ENCODE data around the gene SLC9A8.
"Not testable (repeated sequence)": the region's sequence is repeated elsewhere in the genome, so short reads cannot be mapped to it uniquely, and the experiment has no call there.

SLC9A8 gene

GRCh38 chr20:49833483-49833882 lies 20.9 kb downstream of the SLC9A8 start:
- DNase-seq: peak in 1 of 42 donors; percentile 30
- intact Hi-C loops (cut with DNase I): no loop called here

GRCh38 chr20:49835031-49835430 lies 22.4 kb downstream of the SLC9A8 start:
- intact Hi-C loops (cut with DNase I): no loop called here
- DNase-seq: no peak

GRCh38 chr20:49838546-49838945 lies 25.9 kb downstream of the SLC9A8 start:
- intact Hi-C loops (cut with DNase I): no loop called here
- DNase-seq: no peak

DNA sequence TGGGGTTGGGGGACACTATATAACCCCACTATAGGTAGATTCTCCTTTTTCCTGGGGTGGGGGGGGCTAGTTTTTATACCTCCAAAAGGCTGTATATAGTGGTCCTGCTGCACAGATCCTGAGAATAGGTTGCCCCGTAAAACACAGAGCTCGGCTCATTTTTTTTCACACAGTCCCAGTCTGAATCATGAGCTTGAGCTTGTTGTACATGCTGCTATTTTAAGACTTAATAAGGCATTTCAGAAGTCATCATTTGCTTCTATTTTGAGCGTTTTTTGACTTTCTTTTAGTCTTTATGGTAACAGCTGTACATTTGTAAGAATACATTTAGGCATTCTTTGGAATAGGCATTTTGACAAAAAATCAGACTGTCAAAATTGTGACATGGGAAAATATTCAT lies 30.5 kb downstream of the SLC9A8 start:
- DNase-seq: peak in 5 of 42 donors; percentile 34 to 58 (median 48)
- intact Hi-C loops (cut with DNase I): no loop called here

DNA sequence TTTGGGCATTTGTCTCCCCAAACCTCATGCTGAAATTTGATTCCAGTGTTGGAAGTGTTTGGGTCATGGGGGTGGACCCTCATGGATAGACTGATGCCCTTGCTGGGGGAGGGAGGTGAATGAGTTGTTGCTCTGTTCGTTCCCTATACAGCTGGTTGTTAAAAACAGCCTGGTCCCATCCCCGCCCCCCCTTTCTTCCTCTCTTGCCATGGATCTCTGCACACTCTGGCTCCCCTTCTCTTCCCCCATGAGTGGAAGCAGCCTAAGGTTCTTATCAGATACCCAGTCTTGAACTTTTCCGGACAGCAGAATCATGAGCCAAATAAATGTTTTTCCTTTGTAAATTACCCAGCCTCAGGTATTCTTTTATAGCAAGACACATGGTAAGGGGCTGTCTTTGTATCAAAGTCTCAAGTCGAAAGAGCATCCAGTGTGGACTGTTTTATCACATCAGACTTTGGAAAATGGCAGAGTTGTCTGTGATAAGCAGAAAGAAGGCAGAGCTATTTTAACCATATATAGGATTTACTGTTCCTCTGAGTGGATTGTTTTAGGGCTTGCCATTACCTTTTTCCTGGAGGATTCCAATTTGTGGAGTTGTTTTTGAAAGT lies 31.2 kb downstream of the SLC9A8 start:
- intact Hi-C loops (cut with DNase I): no loop called here
- no peak for DNase-seq

GRCh38 chr20:49845060-49845459 lies 32.4 kb downstream of the SLC9A8 start:
- DNase-seq: no peak
- intact Hi-C loops (cut with DNase I): loop anchor here (5.0 kb wide), 1 partner anchor 233 kb away; no protein-coding TSS in a partner anchor

- DNase-seq: peak in 34 of 42 donors; percentile 17 to 88 (median 64)
- intact Hi-C loops (cut with DNase I): loop anchor here (5.0 kb wide), 1 partner anchor 234 kb away; no protein-coding TSS in a partner anchor
Observed at GRCh38 chr20:49846206-49846807, 33.7 kb downstream of the SLC9A8 start.

GRCh38 chr20:49850463-49851230 lies 38.0 kb downstream of the SLC9A8 start:
- peak in 5 of 42 donors; percentile 24 to 47 (median 32) for DNase-seq
- intact Hi-C loops (cut with DNase I): loop anchor here (5.0 kb wide), 1 partner anchor 37 kb away; no protein-coding TSS in a partner anchor

DNA sequence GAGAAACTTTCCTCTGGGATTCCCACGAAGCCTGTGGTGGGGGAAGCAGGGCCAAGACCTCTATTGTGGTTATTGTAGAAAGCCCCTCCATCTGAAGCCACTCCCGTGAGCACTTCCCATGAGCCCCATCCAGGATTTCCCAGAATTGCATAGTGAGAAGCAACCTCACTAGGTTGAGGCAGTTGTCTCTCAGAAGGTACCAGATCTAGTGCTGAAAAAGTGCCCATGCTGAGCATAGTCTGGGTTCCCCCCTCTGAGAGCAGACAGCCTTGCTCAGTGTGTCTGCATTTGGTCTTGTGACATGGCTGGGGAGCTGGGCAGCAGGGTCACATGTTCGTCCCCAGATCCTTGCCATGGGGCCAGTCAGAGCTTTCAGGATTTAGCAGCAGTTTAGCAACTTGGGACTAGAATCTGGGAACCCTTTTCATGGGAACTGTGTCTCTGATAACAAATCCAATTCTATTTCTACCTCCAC lies 38.6 kb downstream of the SLC9A8 start:
- DNase-seq: peak; percentile 30 to 92 (median 74)
- intact Hi-C loops (cut with DNase I): loop anchor here (5.0 kb wide), 1 partner anchor 36 kb away; no protein-coding TSS in a partner anchor

DNA sequence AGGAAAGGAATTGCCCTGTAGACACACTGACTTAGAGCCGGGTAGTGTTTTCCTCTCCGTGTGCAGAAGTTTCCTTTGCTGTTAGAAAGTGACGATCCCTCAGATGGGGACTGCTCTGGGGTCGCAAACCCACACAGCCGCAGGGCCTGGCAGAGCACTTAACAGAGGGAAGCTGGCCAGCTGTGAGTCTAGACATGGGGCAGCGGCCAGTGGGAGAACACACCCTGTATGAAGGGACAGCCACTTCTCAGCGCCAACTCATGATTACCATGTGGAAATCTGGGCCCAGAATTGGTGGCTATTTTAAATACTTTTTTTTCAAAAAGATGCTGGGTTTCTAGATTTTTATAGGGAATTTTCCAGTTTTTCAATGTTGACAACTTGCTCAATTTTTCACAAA lies 39.4 kb downstream of the SLC9A8 start:
- intact Hi-C loops (cut with DNase I): loop anchor here (5.0 kb wide), 1 partner anchor 35 kb away; no protein-coding TSS in a partner anchor
- DNase-seq: peak in 36 of 42 donors; percentile 14 to 83 (median 56)

DNA sequence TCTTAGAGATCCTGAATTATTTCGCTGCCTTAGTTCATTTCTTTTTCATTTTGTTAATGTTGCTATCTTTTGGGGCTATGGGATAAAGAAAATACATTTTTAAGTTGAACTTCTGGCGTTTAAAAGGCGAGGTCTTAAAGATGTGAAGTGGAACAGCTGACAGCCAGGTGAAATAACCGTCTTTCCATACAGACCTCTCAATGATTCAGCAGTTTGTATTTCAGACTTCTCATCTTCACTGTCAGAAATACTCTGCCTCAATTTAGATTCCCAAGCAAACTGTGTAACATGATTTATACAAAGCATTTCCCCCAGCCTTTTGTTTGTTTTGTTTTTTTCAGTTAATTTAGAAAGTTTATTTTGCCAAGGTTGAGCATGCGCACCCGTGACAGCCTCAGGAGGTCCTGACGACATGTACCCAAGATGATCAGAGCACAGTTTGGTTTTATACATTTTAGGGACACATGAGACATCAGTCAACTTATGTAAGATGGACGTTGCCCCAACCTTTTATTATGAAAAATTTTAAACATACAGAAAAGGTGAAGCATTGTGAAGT lies 40.0 kb downstream of the SLC9A8 start:
- no peak for DNase-seq
- intact Hi-C loops (cut with DNase I): loop anchor here (5.0 kb wide), 1 partner anchor 35 kb away; no protein-coding TSS in a partner anchor

- intact Hi-C loops (cut with DNase I): loop anchor here (5.0 kb wide), 1 partner anchor 34 kb away; no protein-coding TSS in a partner anchor
- DNase-seq: peak; percentile 22 to 91 (median 67)
Observed at GRCh38 chr20:49853640-49854039, 41.0 kb downstream of the SLC9A8 start.

DNA sequence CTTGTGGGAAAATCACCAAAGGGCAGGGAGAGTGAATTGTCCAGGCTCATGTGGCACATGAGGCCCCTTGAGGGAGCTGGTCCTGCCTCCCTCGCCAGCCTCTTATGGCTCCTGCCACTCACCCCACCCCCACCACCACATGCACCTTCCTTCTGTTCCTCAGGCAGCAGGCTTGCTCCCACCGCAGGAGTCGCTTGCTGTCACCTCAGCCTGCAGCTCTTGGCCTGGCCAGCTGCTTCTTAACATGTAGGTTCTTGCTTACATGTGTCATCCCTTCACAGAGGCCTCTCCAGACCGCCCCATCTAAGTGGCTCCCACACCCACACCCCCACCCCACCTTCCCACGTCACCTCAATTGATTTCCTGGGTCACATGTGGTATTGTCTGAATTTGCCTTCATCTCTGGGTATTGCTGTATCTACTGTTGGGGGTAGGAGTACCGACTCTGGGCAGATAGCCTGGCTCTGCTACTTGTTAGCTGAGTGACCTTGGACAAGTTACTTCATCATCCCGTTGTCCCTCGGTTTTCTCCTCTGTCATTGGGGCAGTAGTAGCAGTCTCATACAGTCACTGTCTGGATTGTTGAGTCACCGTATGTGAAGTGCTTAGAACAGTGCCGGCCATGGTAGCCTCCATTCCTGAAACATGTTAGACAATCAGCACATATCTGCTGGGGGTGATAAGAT lies 41.7 kb downstream of the SLC9A8 start:
- intact Hi-C loops (cut with DNase I): loop anchor here (5.0 kb wide), 1 partner anchor 33 kb away; no protein-coding TSS in a partner anchor
- DNase-seq: no peak

- DNase-seq: no peak
- intact Hi-C loops (cut with DNase I): no loop called here
Observed at GRCh38 chr20:49856904-49857303, 44.3 kb downstream of the SLC9A8 start.

DNA sequence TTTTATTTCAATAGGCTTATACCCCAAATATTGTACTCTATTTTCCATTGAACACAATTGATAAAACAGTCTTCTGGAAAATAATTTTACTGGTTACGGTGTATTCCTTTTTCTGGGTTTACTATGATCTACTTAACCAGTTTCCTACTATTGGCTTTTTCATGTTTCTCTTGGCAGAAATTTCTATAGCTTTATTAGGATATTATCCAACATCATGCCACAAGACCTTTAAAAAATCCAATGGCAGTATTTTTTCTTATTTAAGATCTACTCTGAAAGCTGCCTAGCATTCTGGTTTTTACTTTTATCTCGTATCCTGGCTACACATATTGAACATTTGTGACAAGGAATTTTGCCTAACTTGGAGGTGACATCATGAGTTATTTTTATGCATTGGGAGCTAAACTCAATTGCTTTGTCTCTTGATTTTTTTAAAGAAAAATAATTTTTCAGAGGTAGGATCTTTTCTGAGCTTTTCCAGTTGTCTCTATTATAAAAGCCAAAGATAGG lies 45.5 kb downstream of the SLC9A8 start:
- intact Hi-C loops (cut with DNase I): no loop called here
- no peak for DNase-seq

DNA sequence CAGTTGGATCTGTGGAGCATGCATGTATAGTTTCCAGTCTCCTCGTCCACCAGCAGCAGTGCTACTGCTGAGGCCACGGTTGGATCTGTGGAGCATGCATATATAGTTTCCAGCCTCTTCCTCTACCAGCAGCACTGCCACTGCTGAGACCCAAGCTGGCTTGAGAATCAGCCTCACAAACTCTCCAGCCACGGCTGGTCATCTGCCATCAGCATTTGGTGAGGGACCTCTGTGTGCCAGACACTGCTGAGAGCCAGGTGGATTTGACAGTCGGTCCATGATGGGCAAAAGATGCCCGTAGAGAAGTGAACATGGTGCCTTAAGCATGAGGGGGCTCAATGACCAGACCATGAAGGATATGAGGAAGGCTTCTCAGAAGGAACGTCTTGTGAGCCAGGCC lies 46.4 kb downstream of the SLC9A8 start:
- no peak for DNase-seq
- intact Hi-C loops (cut with DNase I): no loop called here

DNA sequence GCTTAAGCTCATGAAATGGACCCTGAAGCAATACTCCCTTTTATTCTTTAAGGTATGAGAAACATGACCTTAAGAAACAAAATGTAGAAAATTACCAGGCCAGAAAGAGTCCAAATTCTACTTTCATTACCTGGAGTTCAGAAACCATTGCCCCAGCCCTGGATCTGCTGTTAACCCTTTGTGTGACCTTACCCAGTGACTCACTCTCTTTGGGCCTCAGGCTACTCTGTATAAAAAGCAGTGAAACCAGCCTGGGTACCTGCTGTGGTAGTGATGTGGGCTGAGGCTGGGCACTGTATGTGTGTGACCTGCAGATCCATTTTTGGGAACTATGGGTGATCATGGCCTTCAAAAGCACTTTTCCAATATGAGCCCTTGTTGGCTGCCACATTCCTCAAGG lies 47.2 kb downstream of the SLC9A8 start:
- no peak for DNase-seq
- intact Hi-C loops (cut with DNase I): no loop called here

GRCh38 chr20:49861232-49861631 lies 48.6 kb downstream of the SLC9A8 start:
- intact Hi-C loops (cut with DNase I): not testable (repeated sequence)
- DNase-seq: peak in 7 of 42 donors; percentile 29 to 49 (median 37)

All from head of caudate nucleus (tissue), 42 donors.